H9 (cell line): ENCODE measurements around the gene LLGL2. TPM values are rescaled to one million over a fixed set of nuclear protein-coding genes. Genes with fewer than 3 reads are reported as not detected.
A peak's percentile ranks its signal among the peaks of the same experiment; 100 is the strongest.

Source experiments
- DNase-seq: peaks from one replicate; pipeline ENCODE4 v3.0.0-alpha.2; 2017
- H2AFZ ChIP-seq: one replicate; pipeline ENCODE4 v1.6.1; 2013; ENCODE audit warnings: mild to moderate bottlenecking, low read length, control low read depth, moderate library complexity
- H2AK5ac ChIP-seq: 2 replicates; pipeline ENCODE4 v1.6.1; 2013; ENCODE audit warnings: low read length, control low read depth, mixed read lengths; ENCODE audit not compliant: insufficient read length
- H2BK120ac ChIP-seq: one replicate; pipeline ENCODE4 v1.6.1; 2013; ENCODE audit warnings: low read depth, mild to moderate bottlenecking, low read length, control low read depth, inconsistent platforms; ENCODE audit not compliant: poor library complexity, severe bottlenecking
- H2BK12ac ChIP-seq: 2 replicates; pipeline ENCODE4 v1.6.1; 2013; ENCODE audit warnings: low read length, control low read depth, mixed read lengths, low read depth; ENCODE audit not compliant: insufficient read length
- H2BK15ac ChIP-seq: 2 replicates; pipeline ENCODE4 v1.6.1; 2013; ENCODE audit warnings: low read depth, low read length, control low read depth
- H2BK20ac ChIP-seq: one replicate; pipeline ENCODE4 v1.6.1; 2013; ENCODE audit warnings: low read depth, mild to moderate bottlenecking, low read length, control low read depth, inconsistent platforms; ENCODE audit not compliant: poor library complexity, severe bottlenecking
- H2BK5ac ChIP-seq: 2 replicates; pipeline ENCODE4 v1.6.1; 2013; ENCODE audit warnings: low read length, control low read depth, mixed read lengths; ENCODE audit not compliant: insufficient read length
- H3K14ac ChIP-seq: 2 replicates; pipeline ENCODE4 v1.6.1; 2013; ENCODE audit warnings: low read length, control low read depth; ENCODE audit not compliant: insufficient read depth
- H3K18ac ChIP-seq: 2 replicates; pipeline ENCODE4 v1.6.1; 2013; ENCODE audit warnings: low read depth, mild to moderate bottlenecking, mixed read lengths, low read length, control low read depth; ENCODE audit not compliant: insufficient read length
- H3K23ac ChIP-seq: 2 replicates; pipeline ENCODE4 v1.6.1; 2013; ENCODE audit warnings: low read length, control low read depth, mixed read lengths, low read depth; ENCODE audit not compliant: insufficient read length
- H3K23me2 ChIP-seq: 2 replicates; pipeline ENCODE4 v1.6.1; 2013; ENCODE audit warnings: low read depth, mild to moderate bottlenecking, mixed read lengths, low read length, control low read depth; ENCODE audit not compliant: insufficient read length, poor library complexity, severe bottlenecking
- H3K27ac ChIP-seq: 2 replicates; pipeline ENCODE4 v1.5.1; 2013; ENCODE audit warnings: low read length, control low read depth, mixed read lengths, low read depth; ENCODE audit not compliant: insufficient read length
- H3K27me3 ChIP-seq: 2 replicates; pipeline ENCODE4 v1.6.1; 2013; ENCODE audit warnings: low read length, control low read depth, inconsistent platforms; ENCODE audit not compliant: insufficient read depth
- H3K4ac ChIP-seq: 2 replicates; pipeline ENCODE4 v1.6.1; 2013; ENCODE audit warnings: low read depth, mild to moderate bottlenecking, control low read depth, inconsistent platforms, low read length, moderate library complexity
- H3K4me1 ChIP-seq: 2 replicates; pipeline ENCODE4 v1.6.1; 2013; ENCODE audit warnings: low read length, control low read depth, inconsistent platforms; ENCODE audit not compliant: insufficient read depth
- H3K4me2 ChIP-seq: 2 replicates; pipeline ENCODE4 v1.6.1; 2013; ENCODE audit warnings: low read length, control low read depth, mixed read lengths; ENCODE audit not compliant: insufficient read length, insufficient read depth
- H3K56ac ChIP-seq: 2 replicates; pipeline ENCODE4 v1.6.1; 2013; ENCODE audit warnings: low read depth, mild to moderate bottlenecking, mixed read lengths, low read length, control low read depth; ENCODE audit not compliant: insufficient read length
- H3K79me1 ChIP-seq: 2 replicates; pipeline ENCODE4 v1.6.1; 2013; ENCODE audit warnings: low read depth, mild to moderate bottlenecking, moderate library complexity, low read length, control low read depth, inconsistent platforms; ENCODE audit not compliant: insufficient read depth, poor library complexity, severe bottlenecking
- H3K79me2 ChIP-seq: 2 replicates; pipeline ENCODE4 v1.6.1; 2013; ENCODE audit warnings: low read length, control low read depth, inconsistent platforms; ENCODE audit not compliant: insufficient read depth
- H3K9ac ChIP-seq: 2 replicates; pipeline ENCODE4 v1.6.1; 2013; ENCODE audit warnings: low read length, control low read depth, mixed read lengths; ENCODE audit not compliant: insufficient read length; ENCODE audit errors: extremely low read depth
- H3K9me3 ChIP-seq: one replicate; pipeline ENCODE4 v1.6.1; 2013; ENCODE audit warnings: low read depth, low read length, inconsistent platforms; ENCODE audit not compliant: control insufficient read depth
- H3T11ph ChIP-seq: one replicate; pipeline ENCODE4 v1.6.1; 2013; ENCODE audit warnings: mild to moderate bottlenecking, low read length, control low read depth, inconsistent platforms
- H4K20me1 ChIP-seq: one replicate; pipeline ENCODE4 v1.6.1; 2013; ENCODE audit not compliant: control insufficient read depth, insufficient read length, insufficient read depth
- H4K5ac ChIP-seq: 2 replicates; pipeline ENCODE4 v1.6.1; 2013; ENCODE audit warnings: low read depth, mild to moderate bottlenecking, mixed read lengths, low read length, control low read depth; ENCODE audit not compliant: insufficient read length
- H4K8ac ChIP-seq: replicated peaks from 2 replicates; pipeline ENCODE4 v1.6.1; 2013; ENCODE audit warnings: low read length, control low read depth, mixed read lengths, low read depth; ENCODE audit not compliant: insufficient read length
- H4K91ac ChIP-seq: 2 replicates; pipeline ENCODE4 v1.6.1; 2013; ENCODE audit warnings: low read depth, mild to moderate bottlenecking, moderate library complexity, mixed read lengths, low read length, control low read depth; ENCODE audit not compliant: insufficient read length
- H3K27ac Mint-ChIP-seq, 3 experiments: 2 replicates in 2 of 3; 3 replicates in 1 of 3; pipeline ENCODE4 v1.8.0; 2020 to 2021; ENCODE audit warnings: mixed read lengths in 3 of 3, mild to moderate bottlenecking in 1 of 3, moderate library complexity in 1 of 3
- H3K27me3 Mint-ChIP-seq: 2 replicates; pipeline ENCODE4 v1.8.0; 2021; ENCODE audit warnings: low read depth, mild to moderate bottlenecking, moderate library complexity, mixed read lengths
- H3K36me3 Mint-ChIP-seq, 3 experiments: 2 replicates in 2 of 3; 3 replicates in 1 of 3; pipeline ENCODE4 v1.8.0; 2020 to 2021; ENCODE audit warnings: low read depth in 3 of 3, mixed read lengths in 3 of 3; ENCODE audit not compliant: insufficient read depth in 1 of 3
- H3K4me1 Mint-ChIP-seq, 2 experiments: 2 replicates each; pipeline ENCODE4 v1.8.0; 2020; ENCODE audit warnings: mixed read lengths in 2 of 2
- H3K4me3 Mint-ChIP-seq, 2 experiments: 2 replicates in 1 of 2; 3 replicates in 1 of 2; pipeline ENCODE4 v1.8.0; 2020 to 2021; ENCODE audit warnings: mild to moderate bottlenecking in 2 of 2, mixed read lengths in 2 of 2, moderate library complexity in 1 of 2
- H3K9me3 Mint-ChIP-seq, 2 experiments: 2 replicates in 1 of 2; 3 replicates in 1 of 2; pipeline ENCODE4 v1.8.0; 2020; ENCODE audit warnings: mild to moderate bottlenecking in 2 of 2, mixed read lengths in 2 of 2, moderate library complexity in 1 of 2
- CTCF ChIP-seq: fragments of 200-600 bp; sonication (generic); conservative IDR thresholded peaks from 3 replicates; pipeline ENCODE4 v1.8.0; 2021; ENCODE audit warnings: antibody characterized with exemption, mild to moderate bottlenecking
- WGBS: extraction: QIAGEN DNeasy Blood & Tissue Kit; methylation state at CpG from one replicate; pipeline ENCODE4 v1.1.7; 2013; ENCODE audit warnings: missing lambda C conversion rate, low lambda C conversion rate, mixed read lengths; ENCODE audit not compliant: insufficient read length; ENCODE audit errors: extremely low coverage; 5-methylcytosine and 5-hydroxymethylcytosine counted together
- total RNA-seq: library from RNA; stranded (reverse); gene quantifications from 2 replicates; pipeline ENCODE4 v1.2.1, GENCODE V29; 2021

LLGL2 gene
- total RNA-seq, 1 experiment from 2014 or later, result 90.4 TPM

- H3K4me1 ChIP-seq, result no peaks in the 10 kb centered on the region
- H4K91ac ChIP-seq, result no peak overlapping the region
- H3K18ac ChIP-seq, result no peak overlapping the region
- H3K27ac ChIP-seq, result no peak overlapping the region
- DNase-seq, result no peak
- no peak overlapping the region for H2AK5ac ChIP-seq
- no peaks in the 10 kb centered on the region for H4K20me1 ChIP-seq
- TF ChIP-seq CTCF, result no peak
- H3K14ac ChIP-seq, result no peak overlapping the region
- no peak overlapping the region for H3K23ac ChIP-seq
- no peak overlapping the region for H2BK5ac ChIP-seq
- no peak overlapping the region for H2BK120ac ChIP-seq
- H2AFZ ChIP-seq, result no peak overlapping the region
- Mint-ChIP-seq H3K27me3 (no peaks in the 10 kb centered on the region), H3K4me3 (no peak overlapping the region), H3K36me3 (peaks cover 1 to 9% (median 4%) of the 10 kb centered on the region in 3 experiments; a peak in 4 of 7 replicates), H3K4me1 (peaks cover 11 to 13% of the 10 kb centered on the region in 2 experiments), H3K9me3 (no peaks in the 10 kb centered on the region), H3K27ac (peak overlapping the region in 2 of 3 experiments; percentile 59 to 81; a peak in 5 of 7 replicates)
- no peak overlapping the region for H3K4ac ChIP-seq
- H3K56ac ChIP-seq, result no peak overlapping the region
- no peaks in the 10 kb centered on the region for H3K23me2 ChIP-seq
- no peak overlapping the region for H4K8ac ChIP-seq
- no peaks in the 10 kb centered on the region for H3K9me3 ChIP-seq
- H3T11ph ChIP-seq, result no peak overlapping the region
- no peaks in the 10 kb centered on the region for H3K79me1 ChIP-seq
- no peak overlapping the region for H2BK12ac ChIP-seq
- WGBS, result no CpG with 5 or more reads among the region's 5 CpGs
- no peaks in the 10 kb centered on the region for H3K27me3 ChIP-seq
- no peaks in the 10 kb centered on the region for H3K79me2 ChIP-seq
- H3K9ac ChIP-seq, result no peak overlapping the region
- H2BK15ac ChIP-seq, result no peak overlapping the region
- no peak overlapping the region for H2BK20ac ChIP-seq
- H3K4me2 ChIP-seq, result no peak overlapping the region
- H4K5ac ChIP-seq, result no peak overlapping the region
Observed at GRCh38 chr17:75486951-75487350, 38.5 kb upstream of the LLGL2 start.
